ENCODE data around the gene VSTM2L. TPM values are rescaled to one million over a fixed set of nuclear protein-coding genes. Genes with fewer than 3 reads are reported as not detected.

Gene VSTM2L
- total and polyA plus RNA-seq, 2 of the 13 experiments (the other 11 are each of a cell fraction or from before 2014, with no cell fraction given): not detected

DNA sequence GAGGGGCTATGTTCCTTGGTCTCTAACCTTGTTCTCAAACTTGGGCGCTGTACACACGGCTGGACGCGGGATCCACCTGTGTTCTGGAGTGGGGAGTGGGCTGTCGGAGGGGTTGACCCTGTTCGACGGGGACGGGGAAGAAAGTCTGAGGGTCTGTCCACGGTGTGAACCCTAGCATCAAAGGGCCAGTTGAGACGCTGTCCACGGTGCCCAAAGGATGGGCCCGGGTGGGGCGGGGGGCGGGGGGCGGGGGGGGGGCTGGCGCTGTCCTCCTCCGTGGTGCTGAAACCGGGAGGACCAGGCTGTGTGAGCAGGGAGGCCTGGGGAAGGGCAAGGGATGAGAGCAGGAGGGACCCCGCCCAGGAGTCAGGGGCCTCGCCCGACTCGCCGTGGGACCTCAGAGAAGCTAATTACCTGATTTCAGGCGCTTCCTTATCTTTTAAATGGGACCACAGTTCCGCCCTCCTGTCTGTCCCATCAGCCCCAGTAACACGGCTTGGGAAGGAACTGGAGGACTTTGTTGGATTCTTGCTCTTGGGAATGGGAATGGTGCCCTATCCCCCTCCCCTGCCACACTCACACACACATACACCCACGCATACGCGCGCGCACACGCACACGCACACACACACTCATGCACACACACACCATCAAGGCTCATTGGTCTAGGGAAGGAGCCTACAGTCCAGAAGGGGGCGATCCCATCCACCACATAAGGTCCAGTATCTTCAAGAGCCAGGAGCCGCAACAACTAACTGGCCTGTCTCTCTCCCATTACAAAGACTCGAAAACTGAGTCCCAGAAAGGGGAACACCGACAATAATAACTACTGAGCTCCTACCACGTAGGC, 1.0 kb upstream of the VSTM2L start (continued):
- TF ChIP-seq, protein P1, sequence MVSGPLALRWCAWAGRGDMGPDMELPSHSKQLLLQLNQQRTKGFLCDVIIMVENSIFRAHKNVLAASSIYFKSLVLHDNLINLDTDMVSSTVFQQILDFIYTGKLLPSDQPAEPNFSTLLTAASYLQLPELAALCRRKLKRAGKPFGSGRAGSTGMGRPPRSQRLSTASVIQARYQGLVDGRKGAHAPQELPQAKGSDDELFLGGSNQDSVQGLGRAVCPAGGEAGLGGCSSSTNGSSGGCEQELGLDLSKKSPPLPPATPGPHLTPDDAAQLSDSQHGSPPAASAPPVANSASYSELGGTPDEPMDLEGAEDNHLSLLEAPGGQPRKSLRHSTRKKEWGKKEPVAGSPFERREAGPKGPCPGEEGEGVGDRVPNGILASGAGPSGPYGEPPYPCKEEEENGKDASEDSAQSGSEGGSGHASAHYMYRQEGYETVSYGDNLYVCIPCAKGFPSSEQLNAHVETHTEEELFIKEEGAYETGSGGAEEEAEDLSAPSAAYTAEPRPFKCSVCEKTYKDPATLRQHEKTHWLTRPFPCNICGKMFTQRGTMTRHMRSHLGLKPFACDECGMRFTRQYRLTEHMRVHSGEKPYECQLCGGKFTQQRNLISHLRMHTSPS (CRISPR knock-in tag; IDR thresholded peaks at IDR 0.05; ENCODE audit: low read depth): no peak
- TF ChIP-seq ZBTB7A (CRISPR knock-in tag; IDR thresholded peaks at IDR 0.05) (no peak), SOX5 (CRISPR knock-in tag; IDR thresholded peaks at IDR 0.05; ENCODE audit: borderline replicate concordance) (no peak), SRY (CRISPR knock-in tag; IDR thresholded peaks at IDR 0.05) (no peak), ZNF562 (CRISPR knock-in tag; IDR thresholded peaks at IDR 0.05; ENCODE audit: borderline replicate concordance) (no peak), ZFP1 (CRISPR knock-in tag; IDR thresholded peaks at IDR 0.05) (no peak), NR2F6 (IDR thresholded peaks at IDR 0.05) (no peak), NR2F6 (CRISPR knock-in tag; IDR thresholded peaks at IDR 0.05) (no peak), RFXAP (CRISPR knock-in tag; IDR thresholded peaks at IDR 0.05; ENCODE audit: borderline replicate concordance) (no peak), SMYD3 (CRISPR knock-in tag; IDR thresholded peaks at IDR 0.05) (no peak), RCOR2 (CRISPR knock-in tag; IDR thresholded peaks at IDR 0.05) (no peak), ZNF12 (CRISPR knock-in tag; IDR thresholded peaks at IDR 0.05) (no peak), TBX2 (CRISPR knock-in tag; IDR thresholded peaks at IDR 0.05; ENCODE audit: borderline replicate concordance) (0 out of 2 replicates have a peak, but pooled peaks have one; percentile 11), FLYWCH1 (CRISPR knock-in tag; IDR thresholded peaks at IDR 0.05) (no peak), U2AF2 (IDR thresholded peaks at IDR 0.05; ENCODE audit: low read depth, low read length) (no peak), NCOA2 (CRISPR knock-in tag; IDR thresholded peaks at IDR 0.05) (no peak), NFATC3 (CRISPR knock-in tag; IDR thresholded peaks at IDR 0.05) (no peak), SP140L (CRISPR knock-in tag; IDR thresholded peaks at IDR 0.05; ENCODE audit: borderline replicate concordance) (no peak), ZNF549 (CRISPR knock-in tag; IDR thresholded peaks at IDR 0.05) (no peak), ZNF550 (CRISPR knock-in tag; IDR thresholded peaks at IDR 0.05; ENCODE audit: borderline replicate concordance) (no peak), ZBTB7B (CRISPR knock-in tag; IDR thresholded peaks at IDR 0.05) (no peak), ZNF557 (CRISPR knock-in tag; IDR thresholded peaks at IDR 0.05) (no peak)
- TF ChIP-seq, protein P2, sequence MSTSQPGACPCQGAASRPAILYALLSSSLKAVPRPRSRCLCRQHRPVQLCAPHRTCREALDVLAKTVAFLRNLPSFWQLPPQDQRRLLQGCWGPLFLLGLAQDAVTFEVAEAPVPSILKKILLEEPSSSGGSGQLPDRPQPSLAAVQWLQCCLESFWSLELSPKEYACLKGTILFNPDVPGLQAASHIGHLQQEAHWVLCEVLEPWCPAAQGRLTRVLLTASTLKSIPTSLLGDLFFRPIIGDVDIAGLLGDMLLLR (CRISPR knock-in tag; IDR thresholded peaks at IDR 0.05): no peak
- TF ChIP-seq, protein P3, sequence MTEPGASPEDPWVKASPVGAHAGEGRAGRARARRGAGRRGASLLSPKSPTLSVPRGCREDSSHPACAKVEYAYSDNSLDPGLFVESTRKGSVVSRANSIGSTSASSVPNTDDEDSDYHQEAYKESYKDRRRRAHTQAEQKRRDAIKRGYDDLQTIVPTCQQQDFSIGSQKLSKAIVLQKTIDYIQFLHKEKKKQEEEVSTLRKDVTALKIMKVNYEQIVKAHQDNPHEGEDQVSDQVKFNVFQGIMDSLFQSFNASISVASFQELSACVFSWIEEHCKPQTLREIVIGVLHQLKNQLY (CRISPR knock-in tag; IDR thresholded peaks at IDR 0.05): no peak
- TF ChIP-seq, protein P4, sequence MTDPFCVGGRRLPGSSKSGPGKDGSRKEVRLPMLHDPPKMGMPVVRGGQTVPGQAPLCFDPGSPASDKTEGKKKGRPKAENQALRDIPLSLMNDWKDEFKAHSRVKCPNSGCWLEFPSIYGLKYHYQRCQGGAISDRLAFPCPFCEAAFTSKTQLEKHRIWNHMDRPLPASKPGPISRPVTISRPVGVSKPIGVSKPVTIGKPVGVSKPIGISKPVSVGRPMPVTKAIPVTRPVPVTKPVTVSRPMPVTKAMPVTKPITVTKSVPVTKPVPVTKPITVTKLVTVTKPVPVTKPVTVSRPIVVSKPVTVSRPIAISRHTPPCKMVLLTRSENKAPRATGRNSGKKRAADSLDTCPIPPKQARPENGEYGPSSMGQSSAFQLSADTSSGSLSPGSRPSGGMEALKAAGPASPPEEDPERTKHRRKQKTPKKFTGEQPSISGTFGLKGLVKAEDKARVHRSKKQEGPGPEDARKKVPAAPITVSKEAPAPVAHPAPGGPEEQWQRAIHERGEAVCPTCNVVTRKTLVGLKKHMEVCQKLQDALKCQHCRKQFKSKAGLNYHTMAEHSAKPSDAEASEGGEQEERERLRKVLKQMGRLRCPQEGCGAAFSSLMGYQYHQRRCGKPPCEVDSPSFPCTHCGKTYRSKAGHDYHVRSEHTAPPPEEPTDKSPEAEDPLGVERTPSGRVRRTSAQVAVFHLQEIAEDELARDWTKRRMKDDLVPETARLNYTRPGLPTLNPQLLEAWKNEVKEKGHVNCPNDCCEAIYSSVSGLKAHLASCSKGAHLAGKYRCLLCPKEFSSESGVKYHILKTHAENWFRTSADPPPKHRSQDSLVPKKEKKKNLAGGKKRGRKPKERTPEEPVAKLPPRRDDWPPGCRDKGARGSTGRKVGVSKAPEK (CRISPR knock-in tag; IDR thresholded peaks at IDR 0.05; ENCODE audit: borderline replicate concordance): no peak

Measured in HepG2 (cell line).